GM23248 (cell line): ENCODE measurements around the gene OTOGL.

ENCODE experiments used
- EZH2 ChIP-seq: fragments of 200-600 bp; sonication (generic); IDR thresholded peaks from 2 replicates; pipeline ENCODE4 v1.6.1; 2018; ENCODE audit warnings: antibody characterized with exemption, mild to moderate bottlenecking; ENCODE audit not compliant: insufficient read depth, poor library complexity, severe bottlenecking
- EZH2phosphoT487 ChIP-seq: fragments of 200-600 bp; sonication (generic); IDR thresholded peaks from 2 replicates; pipeline ENCODE4 v1.6.1; 2018; ENCODE audit warnings: antibody characterized with exemption, moderate library complexity, mild to moderate bottlenecking, low read depth; ENCODE audit not compliant: insufficient read depth

- TF ChIP-seq EZH2, result no peak
- no peak for TF ChIP-seq EZH2phosphoT487
These were observed 253.1 kb downstream of the OTOGL start for GRCh38 chr12:80352474-80352873.
